BJ (cell line): ENCODE results near the gene SENP7. TPM values are rescaled to one million over a fixed set of nuclear protein-coding genes. Genes with fewer than 3 reads are reported as not detected.
"Not testable (repeated sequence)": the region's sequence is repeated elsewhere in the genome, so short reads cannot be mapped to it uniquely, and the experiment has no call there.

Experiments used
- CTCF ChIA-PET: fragments of 350-600 bp; formaldehyde crosslinking; extraction: SDS; loops from one replicate; lab custom pipeline; 2021; ENCODE audit warnings: antibody characterized with exemption, inconsistent platforms; lab: Yijun Ruan, JAX
- POLR2A ChIA-PET: fragments of 300-600 bp; sonication (Branson Sonifier 250); formaldehyde crosslinking; extraction: SDS; loops from one replicate; lab custom pipeline; 2021; ENCODE audit warnings: antibody characterized with exemption; lab: Charles Lee
- DNase-seq: peaks from one replicate; pipeline ENCODE4 v3.0.0-alpha.2; 2011; ENCODE audit warnings: low read depth
- H3K27me3 ChIP-seq: 2 replicates; pipeline ENCODE4 v1.6.0; 2011; ENCODE audit warnings: low read length; ENCODE audit not compliant: control insufficient read depth, insufficient read depth
- H3K36me3 ChIP-seq: 2 replicates; pipeline ENCODE4 v1.5.1; 2011; ENCODE audit warnings: low read length; ENCODE audit not compliant: control insufficient read depth, insufficient read depth
- H3K4me3 ChIP-seq: 2 replicates; pipeline ENCODE4 v1.5.1; 2011; ENCODE audit warnings: low read depth, mild to moderate bottlenecking, control low read depth, low read length
- CTCF ChIP-seq: IDR thresholded peaks from 2 replicates; pipeline ENCODE4 v1.5.1; 2011; ENCODE audit warnings: low read depth, mild to moderate bottlenecking, control low read depth, inconsistent platforms, low read length, moderate library complexity; ENCODE audit not compliant: insufficient read depth
- polyA plus RNA-seq: library from polyadenylated mRNA; depleted of rRNA; stranded (reverse); fragments of >200 nt; gene quantifications from 2 replicates; pipeline ENCODE4 v1.2.3, GENCODE V29; 2011

The SENP7 gene
- polyA plus RNA-seq, 1 experiment, result 4.2 TPM

GRCh38 chr3:101549473-101549872 lies 36.5 kb upstream of the SENP7 start:
- H3K4me3 ChIP-seq, result no peak overlapping the region
- no peaks in the 10 kb centered on the region for H3K27me3 ChIP-seq
- ChIA-PET CTCF (no interaction called here), POLR2A (no interaction called here)
- DNase-seq, result no peak
- no peaks in the 10 kb centered on the region for H3K36me3 ChIP-seq
- TF ChIP-seq CTCF, result no peak

- Histone ChIP-seq H3K27me3 (no peaks in the 10 kb centered on the region), H3K36me3 (no peaks in the 10 kb centered on the region), H3K4me3 (no peak overlapping the region)
- no peak for TF ChIP-seq CTCF
- ChIA-PET CTCF (no interaction called here), POLR2A (no interaction called here)
- DNase-seq, result no peak
Measured at GRCh38 chr3:101548527-101549105, 35.6 kb upstream of the SENP7 start.

GRCh38 chr3:101544161-101544850 lies 31.3 kb upstream of the SENP7 start:
- Histone ChIP-seq H3K36me3 (no peaks in the 10 kb centered on the region), H3K27me3 (no peaks in the 10 kb centered on the region; the same call in 1 of the 2 replicates), H3K4me3 (no peak overlapping the region)
- CTCF ChIA-PET, result interaction anchor here (0.6 to 1.5 kb wide), 2 partner anchors 11 to 16 kb away, joined by 3 to 4 read pairs; no protein-coding TSS in a partner anchor
- POLR2A ChIA-PET, result no interaction called here
- TF ChIP-seq CTCF, result no peak
- DNase-seq, result no peak

- H3K36me3 ChIP-seq, result no peaks in the 10 kb centered on the region
- DNase-seq, result no peak
Measured at GRCh38 chr3:101542957-101543356, 29.9 kb upstream of the SENP7 start.

GRCh38 chr3:101536955-101537354 lies 23.9 kb upstream of the SENP7 start:
- POLR2A ChIA-PET, H3K27me3 ChIP-seq, CTCF ChIA-PET, H3K4me3 ChIP-seq, H3K36me3 ChIP-seq, DNase-seq: not testable (repeated sequence)

More at GRCh38 chr3:101542957-101543356, 29.9 kb upstream of the SENP7 start:
- ChIA-PET CTCF (no interaction called here), POLR2A (no interaction called here)
- no peak for TF ChIP-seq CTCF
- no peaks in the 10 kb centered on the region; the same call in 1 of the 2 replicates for H3K27me3 ChIP-seq
- no peak overlapping the region for H3K4me3 ChIP-seq

GRCh38 chr3:101536266-101536665 lies 23.3 kb upstream of the SENP7 start:
- no peak for TF ChIP-seq CTCF
- ChIA-PET POLR2A (no interaction called here), CTCF (no interaction called here)

More at GRCh38 chr3:101536266-101536665, 23.3 kb upstream of the SENP7 start:
- DNase-seq, result no peak
- no peak overlapping the region for H3K4me3 ChIP-seq
- H3K27me3 ChIP-seq, result peaks cover 3% of the 10 kb centered on the region; the same call in 1 of the 2 replicates
- H3K36me3 ChIP-seq, result no peaks in the 10 kb centered on the region
